GM18909 (cell line): ENCODE data around the gene TRAF5.
A peak's percentile ranks its signal among the peaks of the same experiment; 100 is the strongest.
"Not testable (repeated sequence)": the region's sequence is repeated elsewhere in the genome, so short reads cannot be mapped to it uniquely, and the experiment has no call there.

Source experiments
- ATAC-seq: cut with Tn5 transposase; IDR thresholded peaks from one replicate; pipeline ENCODE4 v1.9.1; 2021; ENCODE audit warnings: mild to moderate bottlenecking; ENCODE audit not compliant: unreplicated experiment, poor library complexity

TRAF5 gene

GRCh38 chr1:211343607-211344006 is 17.0 kb downstream of the TRAF5 start:
- no peak for ATAC-seq

DNA sequence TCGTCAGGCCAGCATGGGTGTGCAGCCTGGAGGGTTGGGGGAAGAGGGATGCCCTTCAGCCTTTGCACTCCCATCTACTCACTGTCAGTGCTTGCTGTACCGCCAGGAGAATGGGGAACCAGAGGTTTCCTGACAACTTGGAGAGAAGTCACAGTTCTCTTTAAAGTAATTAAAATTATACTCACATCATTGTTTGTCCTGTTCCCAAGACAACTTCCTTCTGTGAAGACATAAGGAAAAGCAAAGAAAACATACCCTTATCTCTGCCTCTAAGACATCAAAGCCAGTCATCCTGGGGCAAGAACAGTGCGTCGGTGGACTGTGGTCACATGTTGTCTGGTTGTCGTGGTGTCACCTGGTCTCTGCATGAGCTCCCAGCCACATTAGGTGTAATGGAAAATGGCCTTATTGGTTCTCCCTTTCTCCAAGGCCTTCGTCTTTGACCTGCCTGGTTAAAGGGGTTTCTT is 17.6 kb downstream of the TRAF5 start:
- no peak for ATAC-seq

GRCh38 chr1:211345719-211346118 is 19.1 kb downstream of the TRAF5 start:
- ATAC-seq: no peak

GRCh38 chr1:211347077-211347844 is 20.6 kb downstream of the TRAF5 start:
- no peak for ATAC-seq

DNA sequence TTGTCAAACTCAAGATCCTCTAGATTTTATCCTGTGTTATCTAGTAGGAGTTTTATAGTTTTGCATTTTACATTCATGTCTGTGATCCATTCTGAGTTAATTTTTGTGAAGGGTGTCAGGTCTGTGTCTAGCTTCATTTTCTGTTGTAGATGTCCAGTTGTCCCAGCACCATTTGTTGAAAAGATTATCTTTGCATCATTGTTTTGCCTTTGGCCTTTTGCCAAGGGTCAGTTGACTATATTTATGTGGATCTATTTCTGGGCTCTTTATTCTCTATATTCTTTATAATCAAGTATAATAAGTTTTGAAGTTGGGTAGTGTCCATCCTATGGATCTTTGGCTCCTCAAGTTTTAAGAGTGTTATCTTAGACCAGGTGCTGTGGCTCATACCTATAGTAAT is 21.9 kb downstream of the TRAF5 start:
- no peak for ATAC-seq

GRCh38 chr1:211349741-211350140 is 23.1 kb downstream of the TRAF5 start:
- no peak for ATAC-seq

DNA sequence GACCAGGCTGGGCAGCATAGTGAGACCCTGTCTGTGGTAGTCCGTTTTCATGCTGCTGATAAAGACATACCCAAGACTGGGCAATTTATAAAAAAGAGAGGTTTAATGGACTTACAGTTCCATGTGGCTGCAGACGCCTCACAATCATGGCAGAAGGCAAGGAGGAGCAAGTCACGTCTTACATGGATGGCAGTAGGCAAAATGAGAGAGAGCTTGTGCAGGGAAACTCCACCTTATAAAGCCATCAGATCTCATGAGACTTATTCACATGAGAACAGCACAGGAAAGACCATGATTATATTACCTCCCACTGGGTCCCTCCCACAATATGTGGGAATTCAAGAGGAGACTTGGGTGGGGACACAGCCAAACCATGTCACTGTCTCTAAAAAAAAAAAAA is 25.4 kb downstream of the TRAF5 start:
- not testable (repeated sequence) for ATAC-seq

DNA sequence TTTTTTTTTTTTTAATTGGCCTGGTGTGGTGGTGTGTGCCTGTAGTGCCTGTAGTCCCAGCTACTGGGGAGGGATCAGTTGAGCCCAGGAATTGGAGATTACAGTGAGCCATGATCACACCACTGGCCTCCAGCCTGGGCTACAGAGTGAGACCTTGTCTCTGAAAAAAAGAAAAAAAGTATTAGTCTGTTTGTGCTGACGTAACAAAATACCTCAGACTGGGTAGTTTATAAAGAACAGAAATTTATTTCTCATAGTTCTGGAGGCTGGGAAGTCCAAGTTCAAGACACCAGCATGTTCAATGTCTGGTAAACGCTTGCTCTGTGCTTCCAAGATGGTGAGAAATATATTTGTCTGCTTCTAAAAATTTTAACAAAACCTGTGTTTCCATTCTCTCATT is 25.8 kb downstream of the TRAF5 start:
- no peak for ATAC-seq

- ATAC-seq: peak; percentile 77
Measured at GRCh38 chr1:211352985-211353515, 26.4 kb downstream of the TRAF5 start.

DNA sequence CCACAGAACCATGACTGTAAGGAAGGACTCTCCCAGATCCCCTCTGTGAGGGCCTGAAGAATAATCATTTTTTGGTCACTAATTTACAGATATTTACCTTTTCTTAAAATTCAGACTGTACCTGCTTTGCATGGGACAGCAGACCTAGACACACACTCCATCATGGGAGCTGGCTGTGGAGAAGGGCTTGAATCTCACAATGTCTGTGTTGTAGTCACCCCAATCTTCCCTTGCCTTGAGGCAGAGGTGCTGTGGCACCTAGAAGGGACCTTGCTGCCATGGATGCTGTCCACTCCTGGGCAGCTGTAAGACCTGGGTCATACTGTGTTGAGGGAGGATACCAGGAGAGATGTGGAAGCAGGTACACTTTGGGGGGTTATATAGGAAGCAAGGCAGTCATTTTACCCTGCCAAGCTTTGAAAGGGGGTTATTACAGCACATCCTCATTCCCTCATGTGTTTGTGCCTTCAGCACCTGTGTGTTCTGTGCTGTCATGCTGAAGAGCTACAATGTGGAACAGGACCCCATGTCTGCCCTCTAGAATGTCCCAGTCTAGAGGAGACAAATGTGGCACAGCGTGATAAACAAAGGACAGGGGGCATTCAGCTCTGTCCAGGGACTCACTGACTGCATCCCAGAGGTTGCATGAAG is 27.1 kb downstream of the TRAF5 start:
- ATAC-seq: peak; percentile 26

DNA sequence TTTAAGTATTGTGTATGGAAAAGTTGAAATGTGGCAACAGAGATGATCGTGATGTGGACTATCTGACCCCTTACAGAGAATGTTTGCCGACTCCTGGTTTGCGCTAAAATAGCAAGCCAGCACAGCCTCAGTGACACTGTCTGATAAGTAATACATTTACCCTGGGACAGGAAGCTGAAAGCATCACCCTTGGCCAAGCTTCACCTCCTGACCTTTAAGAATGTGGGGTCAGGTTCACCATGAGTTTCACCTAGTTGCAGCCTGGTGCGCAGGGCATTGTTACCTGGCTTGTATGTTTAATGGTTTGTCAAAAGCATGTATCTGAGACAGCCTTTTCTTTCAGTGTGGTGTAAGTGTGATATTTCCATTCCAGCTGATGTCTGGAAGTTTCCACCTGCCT is 29.2 kb downstream of the TRAF5 start:
- ATAC-seq: no peak

DNA sequence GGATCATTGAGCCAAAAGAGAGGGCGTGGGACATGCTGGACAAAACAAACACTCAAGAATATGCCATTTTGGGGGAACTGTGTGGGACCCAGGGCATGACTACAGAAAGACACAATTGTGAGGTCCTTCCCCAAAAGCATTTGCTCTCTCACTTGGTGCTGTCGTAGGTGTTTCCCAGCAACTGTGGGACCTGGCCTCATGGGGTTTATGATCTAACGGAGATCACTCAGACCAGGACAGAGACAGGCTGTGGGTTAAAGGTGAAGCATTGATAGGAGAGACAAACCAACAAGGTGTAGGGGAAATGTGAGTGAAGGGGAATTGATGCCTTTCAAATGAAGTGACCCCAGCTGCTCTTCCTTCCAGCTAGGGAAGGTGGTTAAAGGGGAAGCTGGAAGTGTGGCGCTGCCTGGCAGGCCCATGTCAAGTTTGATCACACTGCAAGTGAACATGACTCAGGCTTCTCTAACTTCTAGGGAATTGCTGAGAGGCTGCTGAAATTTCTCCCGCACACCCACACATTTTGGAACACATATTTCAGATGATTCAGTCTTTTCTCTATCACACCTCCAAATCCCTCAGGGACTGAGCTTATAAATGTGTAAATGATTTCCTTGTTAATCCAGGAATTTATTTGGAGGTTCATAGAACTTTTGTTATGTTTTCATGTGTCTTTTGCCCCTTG is 30.2 kb downstream of the TRAF5 start:
- ATAC-seq: no peak

DNA sequence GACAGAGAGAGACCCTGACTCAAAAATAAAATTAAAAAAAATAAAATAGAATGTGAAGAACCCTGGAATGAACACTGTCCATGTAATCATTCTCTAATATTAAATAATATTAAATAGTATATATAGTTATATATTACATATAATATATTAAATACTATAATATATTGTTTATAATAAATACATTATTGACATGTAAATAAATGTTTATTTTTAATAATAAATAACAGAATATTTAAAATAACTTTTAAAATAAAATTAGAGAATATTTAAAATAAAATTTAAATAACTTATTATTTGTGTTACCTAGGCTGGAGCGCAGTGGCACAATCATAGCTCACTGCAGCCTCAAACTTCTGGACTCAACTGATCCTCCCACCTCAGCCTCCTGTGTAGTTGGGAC is 32.1 kb downstream of the TRAF5 start:
- no peak for ATAC-seq

DNA sequence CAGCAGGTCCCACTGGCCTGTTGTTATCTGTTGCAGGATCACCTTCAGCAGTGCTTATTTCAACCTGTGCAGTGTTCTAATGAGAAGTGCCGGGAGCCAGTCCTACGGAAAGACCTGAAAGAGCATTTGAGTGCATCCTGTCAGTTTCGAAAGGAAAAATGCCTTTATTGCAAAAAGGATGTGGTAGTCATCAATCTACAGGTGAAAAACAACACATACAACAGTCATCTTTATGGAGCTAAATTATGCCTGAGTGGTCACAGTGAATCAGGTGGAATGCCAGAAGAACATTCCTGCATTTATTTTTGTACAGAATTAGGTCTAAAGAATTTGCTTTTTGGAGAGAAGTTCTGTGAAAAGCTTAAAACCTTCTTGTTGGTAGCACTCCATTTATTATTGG is 33.2 kb downstream of the TRAF5 start:
- no peak for ATAC-seq

DNA sequence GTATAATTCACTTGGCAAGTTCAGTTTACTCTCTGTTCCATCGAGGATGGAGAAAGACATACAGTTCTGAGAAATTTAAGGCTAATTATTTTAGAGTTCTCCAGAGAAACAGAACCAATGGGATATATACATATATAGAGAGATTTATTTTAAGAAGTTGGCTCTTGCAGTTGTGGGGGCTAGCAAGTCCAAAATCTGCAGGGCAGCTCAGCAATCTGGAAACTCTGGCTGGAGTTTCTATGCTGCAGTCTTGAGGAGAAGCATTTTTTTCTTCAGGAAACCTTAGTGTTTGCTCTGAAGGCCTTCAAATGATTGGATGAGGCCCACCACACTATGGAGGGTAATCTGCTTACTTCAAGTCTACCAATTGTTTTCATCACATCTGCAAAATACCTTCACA is 34.6 kb downstream of the TRAF5 start:
- ATAC-seq: no peak

GRCh38 chr1:211369640-211370039 is 43.0 kb downstream of the TRAF5 start:
- ATAC-seq: no peak

- ATAC-seq: no peak
Measured at GRCh38 chr1:211370669-211371068, 44.0 kb downstream of the TRAF5 start.

DNA sequence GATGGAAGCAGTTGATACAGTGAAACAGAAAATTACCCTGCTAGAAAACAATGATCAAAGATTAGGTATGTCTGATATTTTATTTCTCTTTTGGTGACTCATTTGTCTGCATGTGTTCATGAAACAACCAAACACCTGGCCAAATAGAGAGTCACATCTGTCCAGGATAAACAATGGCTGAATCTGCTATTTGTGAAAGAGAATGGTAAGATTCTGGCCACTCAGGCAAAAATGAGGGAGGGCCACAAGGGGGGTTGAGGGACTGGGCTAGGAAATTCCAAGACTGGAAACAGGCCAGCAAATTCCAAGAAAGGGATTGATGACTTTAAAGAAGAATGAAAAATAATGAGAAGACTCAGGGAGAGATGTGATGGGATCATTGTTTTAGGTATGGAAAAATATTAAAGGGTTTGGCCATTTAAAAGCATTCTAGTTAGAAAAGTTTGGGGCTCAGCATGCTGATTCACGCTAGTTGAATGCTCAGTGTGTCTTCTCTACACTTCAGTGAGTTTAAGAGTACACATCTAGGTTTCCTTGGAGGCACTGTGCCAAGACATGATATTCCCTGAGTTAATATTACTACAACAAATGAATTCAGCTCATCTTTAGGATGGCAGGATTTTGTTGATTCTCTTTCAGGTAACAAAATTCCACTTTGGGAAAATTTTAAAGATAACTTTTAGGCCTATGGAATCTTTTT is 44.9 kb downstream of the TRAF5 start:
- no peak for ATAC-seq

DNA sequence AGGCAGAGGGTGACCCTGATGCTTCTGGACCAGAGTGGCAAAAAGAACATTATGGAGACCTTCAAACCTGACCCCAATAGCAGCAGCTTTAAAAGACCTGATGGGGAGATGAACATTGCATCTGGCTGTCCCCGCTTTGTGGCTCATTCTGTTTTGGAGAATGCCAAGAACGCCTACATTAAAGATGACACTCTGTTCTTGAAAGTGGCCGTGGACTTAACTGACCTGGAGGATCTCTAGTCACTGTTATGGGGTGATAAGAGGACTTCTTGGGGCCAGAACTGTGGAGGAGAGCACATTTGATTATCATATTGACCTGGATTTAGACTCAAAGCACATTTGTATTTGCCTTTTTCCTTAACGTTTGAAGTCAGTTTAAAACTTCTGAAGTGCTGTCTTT is 45.8 kb downstream of the TRAF5 start:
- ATAC-seq: no peak

GRCh38 chr1:211375146-211375818 is 48.6 kb downstream of the TRAF5 start:
- ATAC-seq: no peak
